Nephron (organoid): Measurements from ENCODE around the gene SSBP3.

ENCODE experiments used
- H3K27ac Mint-ChIP-seq, 3 experiments: 2 replicates each; pipeline ENCODE4 v1.8.0; 2020; ENCODE audit warnings: mixed read lengths in 3 of 3, mild to moderate bottlenecking in 2 of 3, moderate library complexity in 1 of 3
- H3K27me3 Mint-ChIP-seq: 2 replicates; pipeline ENCODE4 v1.8.0; 2021; ENCODE audit warnings: low read depth, mild to moderate bottlenecking, moderate library complexity, mixed read lengths
- H3K36me3 Mint-ChIP-seq: 2 replicates; pipeline ENCODE4 v1.8.0; 2020; ENCODE audit warnings: low read depth, mixed read lengths
- H3K4me1 Mint-ChIP-seq: 2 replicates; pipeline ENCODE4 v1.8.0; 2020; ENCODE audit warnings: mixed read lengths
- H3K4me3 Mint-ChIP-seq, 3 experiments: 2 replicates each; pipeline ENCODE4 v1.8.0; 2020; ENCODE audit warnings: mild to moderate bottlenecking in 3 of 3, mixed read lengths in 3 of 3, moderate library complexity in 2 of 3
- H3K9me3 Mint-ChIP-seq: 2 replicates; pipeline ENCODE4 v1.8.0; 2020; ENCODE audit warnings: mixed read lengths
- CTCF ChIP-seq, 3 experiments: fragments of 200-600 bp; sonication (generic); IDR thresholded peaks; one replicate each; pipeline ENCODE4 v1.5.0; 2021; ENCODE audit warnings: antibody characterized with exemption in 3 of 3; ENCODE audit not compliant: unreplicated experiment in 3 of 3

SSBP3 gene

GRCh38 chr1:54250670-54251069 lies 155.5 kb downstream of the SSBP3 start:
- Mint-ChIP-seq H3K4me3 (no peak overlapping the region), H3K9me3 (no peaks in the 10 kb centered on the region), H3K4me1 (peaks cover 45% of the 10 kb centered on the region), H3K27ac (peak overlapping the region in 1 of 3 experiments; percentile 71), H3K27me3 (no peaks in the 10 kb centered on the region), H3K36me3 (peaks cover 33% of the 10 kb centered on the region)
- no peak for TF ChIP-seq CTCF (IDR thresholded peaks at IDR 0.05; ENCODE audit: unreplicated experiment in 3 of 3)

GRCh38 chr1:54249819-54250435 lies 156.3 kb downstream of the SSBP3 start:
- Mint-ChIP-seq H3K27me3 (no peaks in the 10 kb centered on the region), H3K4me3 (peak overlapping the region in 1 of 3 experiments; percentile 28), H3K36me3 (peaks cover 37% of the 10 kb centered on the region), H3K9me3 (no peaks in the 10 kb centered on the region), H3K27ac (peak overlapping the region; percentile 71 to 75 (median 74)), H3K4me1 (peaks cover 52% of the 10 kb centered on the region)
- no peak for TF ChIP-seq CTCF (IDR thresholded peaks at IDR 0.05; ENCODE audit: unreplicated experiment in 3 of 3)

GRCh38 chr1:54248966-54249365 lies 157.2 kb downstream of the SSBP3 start:
- H3K4me3 Mint-ChIP-seq: no peak overlapping the region
- peak overlapping the region in 1 of 3 experiments; percentile 26 for H3K27ac Mint-ChIP-seq
- peaks cover 44% of the 10 kb centered on the region for H3K36me3 Mint-ChIP-seq
- no peaks in the 10 kb centered on the region for H3K27me3 Mint-ChIP-seq
- TF ChIP-seq CTCF (IDR thresholded peaks at IDR 0.05; ENCODE audit: unreplicated experiment in 3 of 3): no peak
- H3K9me3 Mint-ChIP-seq: no peaks in the 10 kb centered on the region
- peaks cover 51% of the 10 kb centered on the region for H3K4me1 Mint-ChIP-seq

GRCh38 chr1:54247863-54248515 lies 158.2 kb downstream of the SSBP3 start:
- TF ChIP-seq CTCF (IDR thresholded peaks at IDR 0.05; ENCODE audit: unreplicated experiment in 3 of 3): no peak
- Mint-ChIP-seq H3K4me3 (no peak overlapping the region), H3K36me3 (peaks cover 49% of the 10 kb centered on the region), H3K9me3 (no peaks in the 10 kb centered on the region), H3K27ac (no peak overlapping the region), H3K4me1 (peaks cover 42% of the 10 kb centered on the region), H3K27me3 (no peaks in the 10 kb centered on the region)

GRCh38 chr1:54246116-54246721 lies 160.0 kb downstream of the SSBP3 start:
- TF ChIP-seq CTCF (IDR thresholded peaks at IDR 0.05; ENCODE audit: unreplicated experiment in 3 of 3): no peak
- Mint-ChIP-seq H3K27me3 (no peaks in the 10 kb centered on the region), H3K4me3 (no peak overlapping the region), H3K36me3 (peaks cover 50% of the 10 kb centered on the region), H3K27ac (no peak overlapping the region), H3K4me1 (peaks cover 32% of the 10 kb centered on the region), H3K9me3 (no peaks in the 10 kb centered on the region)
